ENCODE data around the gene WSCD2. TPM values are rescaled to one million over a fixed set of nuclear protein-coding genes. Genes with fewer than 3 reads are reported as not detected.

The WSCD2 gene
- polyA plus RNA-seq, 1 donor (not counting 4 experiments of a cell fraction or from before 2014, with no cell fraction given) = not detected

- no peak for TF ChIP-seq CTCF (optimal IDR thresholded peaks at IDR 0.05 in 1 of 3, IDR thresholded peaks at IDR 0.05 in 1 of 3, conservative IDR thresholded peaks at IDR 0.05 in 1 of 3; ENCODE audit: extremely low read depth in 1 of 3, insufficient read depth in 2 of 3, low read length in 3 of 3)
- TF ChIP-seq EZH2 (IDR thresholded peaks at IDR 0.05; ENCODE audit: low read length) = no peak
- dilution Hi-C loops (cut with MboI; ENCODE audit: extremely low pct_ligation_motif_present, low sequenced_read_pairs) = no loop called here
Measured at GRCh38 chr12:108103517-108103916, 25.6 kb upstream of the WSCD2 start.

GRCh38 chr12:108104657-108105056 is 24.4 kb upstream of the WSCD2 start:
- H3K4me1 ChIP-seq (ENCODE audit: control insufficient read depth, extremely low read depth, insufficient read depth, low read length) = no peaks in the 10 kb centered on the region
- H3K79me2 ChIP-seq (ENCODE audit: control insufficient read depth, insufficient read depth, low read length) = no peaks in the 10 kb centered on the region
- dilution Hi-C loops (cut with MboI; ENCODE audit: extremely low pct_ligation_motif_present, low sequenced_read_pairs) = no loop called here
- DNase-seq (ENCODE audit: low read depth, low spot score) = no peak
- TF ChIP-seq EZH2 (IDR thresholded peaks at IDR 0.05; ENCODE audit: low read length) (no peak), CTCF (optimal IDR thresholded peaks at IDR 0.05 in 1 of 3, IDR thresholded peaks at IDR 0.05 in 1 of 3, conservative IDR thresholded peaks at IDR 0.05 in 1 of 3; ENCODE audit: extremely low read depth in 1 of 3, insufficient read depth in 2 of 3, low read length in 3 of 3) (no peak)
- H3K27ac ChIP-seq (ENCODE audit: control insufficient read depth, insufficient read depth, low read length) = no peak overlapping the region
- H2AFZ ChIP-seq (ENCODE audit: control insufficient read depth, low read length) = no peak overlapping the region
- no peaks in the 10 kb centered on the region for H3K9me1 ChIP-seq (ENCODE audit: control insufficient read depth, extremely low read depth, insufficient read depth, low read length)
- no peaks in the 10 kb centered on the region for H3K27me3 ChIP-seq (ENCODE audit: control insufficient read depth, extremely low read depth, insufficient read depth, low read length)
- H3K9ac ChIP-seq (ENCODE audit: control insufficient read depth, extremely low read depth, insufficient read depth, low read length) = no peak overlapping the region
- no peak for FAIRE-seq
- no peaks in the 10 kb centered on the region for H3K9me3 ChIP-seq (ENCODE audit: control insufficient read depth, low read depth, low read length)
- H4K20me1 ChIP-seq (ENCODE audit: control insufficient read depth, extremely low read depth, insufficient read depth, low read length) = no peaks in the 10 kb centered on the region
- H3K4me2 ChIP-seq (ENCODE audit: control insufficient read depth, extremely low read depth, insufficient read depth, low read depth, low read length) = no peak overlapping the region
- no peaks in the 10 kb centered on the region for H3K36me3 ChIP-seq (ENCODE audit: control insufficient read depth in 2 of 2, extremely low read depth in 1 of 2, insufficient read depth in 2 of 2, low read length in 2 of 2)
- H3K4me3 ChIP-seq (ENCODE audit: control insufficient read depth in 2 of 3, extremely low read depth in 1 of 3, insufficient read depth in 2 of 3, low read depth in 1 of 3, low read length in 3 of 3) = no peak overlapping the region

More at GRCh38 chr12:108103517-108103916, 25.6 kb upstream of the WSCD2 start:
- Histone ChIP-seq H3K27me3 (ENCODE audit: control insufficient read depth, extremely low read depth, insufficient read depth, low read length) (no peaks in the 10 kb centered on the region), H3K9me1 (ENCODE audit: control insufficient read depth, extremely low read depth, insufficient read depth, low read length) (no peaks in the 10 kb centered on the region), H3K9ac (ENCODE audit: control insufficient read depth, extremely low read depth, insufficient read depth, low read length) (no peak overlapping the region), H3K9me3 (ENCODE audit: control insufficient read depth, low read depth, low read length) (no peaks in the 10 kb centered on the region), H4K20me1 (ENCODE audit: control insufficient read depth, extremely low read depth, insufficient read depth, low read length) (no peaks in the 10 kb centered on the region), H3K36me3 (ENCODE audit: control insufficient read depth in 2 of 2, extremely low read depth in 1 of 2, insufficient read depth in 2 of 2, low read length in 2 of 2) (no peaks in the 10 kb centered on the region), H2AFZ (ENCODE audit: control insufficient read depth, low read length) (no peak overlapping the region), H3K4me3 (ENCODE audit: control insufficient read depth in 2 of 3, extremely low read depth in 1 of 3, insufficient read depth in 2 of 3, low read depth in 1 of 3, low read length in 3 of 3) (no peak overlapping the region), H3K4me2 (ENCODE audit: control insufficient read depth, extremely low read depth, insufficient read depth, low read depth, low read length) (no peak overlapping the region), H3K79me2 (ENCODE audit: control insufficient read depth, insufficient read depth, low read length) (no peaks in the 10 kb centered on the region), H3K4me1 (ENCODE audit: control insufficient read depth, extremely low read depth, insufficient read depth, low read length) (no peaks in the 10 kb centered on the region), H3K27ac (ENCODE audit: control insufficient read depth, insufficient read depth, low read length) (no peak overlapping the region)
- DNase-seq (ENCODE audit: low read depth, low spot score) (no peak), FAIRE-seq (no peak)
